ENCODE measurements around the gene SLC47A1. TPM values are rescaled to one million over a fixed set of nuclear protein-coding genes. Genes with fewer than 3 reads are reported as not detected.

Gene SLC47A1
- total and polyA plus RNA-seq, 2 of the 8 experiments (the other 6 are each of a cell fraction or from before 2014, with no cell fraction given): 1.5 to 3.6 TPM

Small RNA genes lying within 50 kb of the gene (small RNA-seq; reads per million reads assigned to genes)
- gene AC025627.2 (ENCODE audit: insufficient read depth) (not detected), gene NMTRQ-TTG12-1 (ENCODE audit: insufficient read depth) (not detected)

Other genes starting within 250 kb of the SLC47A1 start
- 24.6 and 25.4 TPM in 2 replicates for gene B9D1, start 171.1 kb upstream of the SLC47A1 start, total RNA-seq (2021; fragmentation: NEBNext Ultra II Directional; extraction: Animal tissue kit (Norgen Biotek cat#: 25700))
- gene B9D1, start 171.1 kb upstream of the SLC47A1 start, polyA plus RNA-seq (2011; rRNA removed): 65.7 and 74.8 TPM in 2 replicates
- 28.1 and 33.8 TPM in 2 replicates for gene MAPK7, start 155.4 kb upstream of the SLC47A1 start, total RNA-seq (2021; fragmentation: NEBNext Ultra II Directional; extraction: Animal tissue kit (Norgen Biotek cat#: 25700))
- 15.2 and 31.3 TPM in 2 replicates for gene MAPK7, start 155.4 kb upstream of the SLC47A1 start, polyA plus RNA-seq (2011; rRNA removed)
- 3.6 and 3.8 TPM in 2 replicates for gene MFAP4, start 146.7 kb upstream of the SLC47A1 start, total RNA-seq (2021; fragmentation: NEBNext Ultra II Directional; extraction: Animal tissue kit (Norgen Biotek cat#: 25700))
- 3.1 and 8.1 TPM in 2 replicates for gene MFAP4, start 146.7 kb upstream of the SLC47A1 start, polyA plus RNA-seq (2011; rRNA removed)
- 2.2 and 2.3 TPM in 2 replicates for gene RNF112, start 122.6 kb upstream of the SLC47A1 start, total RNA-seq (2021; fragmentation: NEBNext Ultra II Directional; extraction: Animal tissue kit (Norgen Biotek cat#: 25700))
- 1.1 and 1.7 TPM in 2 replicates for gene RNF112, start 122.6 kb upstream of the SLC47A1 start, polyA plus RNA-seq (2011; rRNA removed)
- gene ALDH3A2, start 114.9 kb downstream of the SLC47A1 start, total RNA-seq (2021; fragmentation: NEBNext Ultra II Directional; extraction: Animal tissue kit (Norgen Biotek cat#: 25700)): 70.7 and 72.9 TPM in 2 replicates
- gene ALDH3A2, start 114.9 kb downstream of the SLC47A1 start, polyA plus RNA-seq (2011; rRNA removed): 20.6 and 41.6 TPM in 2 replicates
- gene SLC47A2, start 182.7 kb downstream of the SLC47A1 start, total RNA-seq (2021; fragmentation: NEBNext Ultra II Directional; extraction: Animal tissue kit (Norgen Biotek cat#: 25700)): not detected in 2 replicates
- gene SLC47A2, start 182.7 kb downstream of the SLC47A1 start, polyA plus RNA-seq (2011; rRNA removed): not detected in 2 replicates
- 0.37 and 0.46 TPM in 2 replicates for gene ALDH3A1, start 214.4 kb downstream of the SLC47A1 start, total RNA-seq (2021; fragmentation: NEBNext Ultra II Directional; extraction: Animal tissue kit (Norgen Biotek cat#: 25700))
- 0.75 and 1.4 TPM in 2 replicates for gene ALDH3A1, start 214.4 kb downstream of the SLC47A1 start, polyA plus RNA-seq (2011; rRNA removed)

All from H1 (cell line).